PC-3 (cell line): Measurements from ENCODE around the gene VAPA.

Experiments used
- CTCF ChIP-seq: fragments of 300-600 bp; sonication (generic); conservative IDR thresholded peaks from 2 replicates; pipeline ENCODE4 v1.5.1; 2017; ENCODE audit warnings: antibody characterized with exemption, low read depth, mild to moderate bottlenecking, low read length
- EZH2 ChIP-seq: fragments of 300-600 bp; sonication (generic); IDR thresholded peaks from one replicate; pipeline ENCODE4 v1.6.1; 2017; ENCODE audit warnings: antibody characterized with exemption, mild to moderate bottlenecking, low read length; ENCODE audit not compliant: unreplicated experiment

- TF ChIP-seq CTCF (no peak), EZH2 (no peak)
Measured at GRCh38 chr18:9915291-9916076, 1.7 kb downstream of the VAPA start.
